Effector CD8-positive, alpha-beta T cell (primary cell): ENCODE data around the gene DAAM2.

Experiments
- DNase-seq: peaks from one replicate; lab custom pipeline; 2025; lab: John Stamatoyannopoulos, UW

DAAM2 gene

DNA sequence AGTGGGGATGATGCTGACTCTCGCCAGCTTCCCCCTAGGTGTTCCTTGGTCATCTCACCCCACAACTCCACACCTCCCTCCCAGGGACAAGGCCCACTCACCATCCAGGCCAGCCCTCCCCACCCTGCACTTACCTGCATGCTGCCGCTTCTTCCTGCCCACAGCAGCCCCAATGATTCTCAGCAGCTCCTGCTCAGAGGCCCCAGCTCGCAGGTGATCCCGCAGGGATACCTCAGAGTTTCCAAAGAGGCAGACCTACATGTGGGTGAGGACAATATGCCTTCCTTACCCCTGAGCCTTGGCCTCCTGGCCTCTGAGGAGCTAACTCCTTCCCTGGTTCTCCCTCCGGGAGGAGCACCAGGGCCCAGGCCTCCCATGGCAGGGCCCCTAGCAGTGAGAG is 117.5 kb downstream of the DAAM2 start:
- DNase-seq = no peak

DNA sequence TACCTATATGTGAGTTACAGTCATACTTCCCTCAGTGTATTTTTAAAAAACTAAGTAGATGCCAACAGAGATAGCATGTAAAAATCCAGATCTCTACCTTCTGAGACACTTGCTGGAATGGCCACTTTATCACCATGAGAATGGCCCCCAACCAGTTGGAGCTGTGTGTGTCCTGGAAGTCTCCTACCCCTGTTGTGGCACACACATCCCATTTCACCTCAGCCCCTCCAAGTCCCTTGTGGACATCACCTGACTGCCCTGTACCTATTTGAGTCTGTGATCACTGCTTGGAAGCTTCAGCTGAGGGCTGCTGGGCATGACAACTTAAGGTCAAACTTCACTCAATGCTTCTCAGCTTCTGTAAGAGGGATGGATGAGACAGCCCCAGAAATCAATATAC is 118.0 kb downstream of the DAAM2 start:
- DNase-seq = no peak

DNA sequence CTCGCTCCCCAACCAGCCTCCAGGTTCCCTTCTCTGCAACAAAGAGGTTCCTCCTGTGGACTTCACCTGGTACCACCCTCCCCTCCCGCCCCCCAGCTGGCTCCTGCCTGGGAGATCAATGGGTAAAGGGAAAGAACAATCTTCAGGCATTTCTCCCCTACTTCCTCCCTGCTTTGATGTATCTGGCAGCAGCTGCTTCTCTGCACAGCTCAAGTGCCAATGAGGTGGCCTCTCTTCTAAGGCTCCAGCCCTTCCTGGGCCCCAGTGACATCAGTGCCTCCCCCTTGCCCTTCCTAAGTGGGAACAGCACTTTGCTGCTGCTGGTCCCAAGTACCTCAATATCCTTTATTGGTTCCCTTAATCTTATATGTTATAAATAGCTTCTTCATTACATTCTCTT is 118.6 kb downstream of the DAAM2 start:
- DNase-seq = no peak

DNA sequence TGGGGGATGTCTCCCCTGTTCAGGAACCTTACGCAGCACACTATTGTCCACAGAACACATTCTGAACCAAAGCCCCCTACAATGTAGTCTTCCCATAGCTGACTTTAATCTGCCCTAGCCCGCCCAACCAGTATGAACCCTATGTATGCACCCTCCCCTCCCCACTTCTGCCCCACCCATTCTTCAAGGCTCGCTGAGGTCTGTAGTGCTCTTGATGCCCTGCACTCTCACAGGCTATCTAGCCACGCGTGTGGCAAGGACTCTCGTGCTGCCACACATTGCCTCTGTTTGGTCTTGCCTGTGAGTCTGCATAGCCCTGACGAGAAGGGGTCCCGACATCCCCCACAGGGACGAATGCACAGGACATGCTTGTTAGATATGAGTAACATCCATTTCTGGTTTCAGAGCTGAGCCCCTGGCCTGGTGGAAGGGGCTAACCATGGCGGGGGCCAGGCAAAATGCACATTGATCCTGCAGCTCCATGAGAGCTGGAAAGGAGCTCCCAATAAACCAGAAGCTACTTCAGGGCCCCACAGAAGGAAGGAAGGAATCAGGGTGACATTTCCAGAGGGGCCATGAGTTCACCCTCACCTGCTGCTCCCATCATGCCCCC is 119.4 kb downstream of the DAAM2 start:
- DNase-seq = no peak

DNA sequence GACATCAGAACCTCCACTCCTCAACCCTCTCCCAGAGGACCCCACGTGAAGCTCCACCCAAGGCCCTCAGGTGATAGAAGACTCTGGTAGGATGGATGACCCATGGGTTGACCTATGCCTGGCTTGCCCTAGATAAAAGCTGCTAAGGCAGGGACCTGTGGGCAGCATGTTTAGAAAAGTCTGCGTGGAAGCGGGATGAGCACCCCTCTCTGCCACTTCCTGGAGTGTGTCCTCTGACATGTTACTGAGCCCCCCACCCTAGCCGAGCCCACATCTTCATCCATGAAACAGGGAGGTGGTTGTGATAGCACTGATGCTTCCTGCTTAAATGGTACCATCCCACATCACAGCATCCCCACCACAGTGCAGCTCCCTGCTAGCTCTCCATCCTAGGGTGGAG is 120.3 kb downstream of the DAAM2 start:
- no peak for DNase-seq

DNA sequence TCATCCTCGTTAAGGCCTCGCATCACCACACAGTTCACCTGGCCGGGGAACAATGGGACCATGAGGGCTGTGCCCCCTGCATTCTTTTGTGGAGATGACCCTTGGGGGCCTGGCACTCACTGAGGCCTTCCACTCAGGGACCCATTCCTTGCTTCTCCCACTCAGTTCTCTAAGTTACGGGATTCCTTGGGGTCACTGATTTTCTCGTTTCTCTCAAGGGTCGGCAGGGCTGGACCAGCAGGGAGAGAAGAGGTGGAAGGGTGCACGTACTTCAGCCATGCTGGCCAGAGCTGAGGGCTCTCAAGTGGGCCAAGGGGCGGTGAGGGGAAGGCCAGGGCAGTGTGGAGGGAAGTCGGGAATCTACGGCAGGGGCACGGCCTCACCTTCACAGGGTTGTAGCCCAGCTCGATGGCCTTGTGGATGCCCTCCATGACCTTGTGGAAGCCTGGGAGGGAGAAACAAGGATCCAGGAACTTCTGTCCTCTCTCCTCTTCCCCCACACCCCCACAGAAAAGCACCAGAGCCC is 121.3 kb downstream of the DAAM2 start:
- no peak for DNase-seq

DNA sequence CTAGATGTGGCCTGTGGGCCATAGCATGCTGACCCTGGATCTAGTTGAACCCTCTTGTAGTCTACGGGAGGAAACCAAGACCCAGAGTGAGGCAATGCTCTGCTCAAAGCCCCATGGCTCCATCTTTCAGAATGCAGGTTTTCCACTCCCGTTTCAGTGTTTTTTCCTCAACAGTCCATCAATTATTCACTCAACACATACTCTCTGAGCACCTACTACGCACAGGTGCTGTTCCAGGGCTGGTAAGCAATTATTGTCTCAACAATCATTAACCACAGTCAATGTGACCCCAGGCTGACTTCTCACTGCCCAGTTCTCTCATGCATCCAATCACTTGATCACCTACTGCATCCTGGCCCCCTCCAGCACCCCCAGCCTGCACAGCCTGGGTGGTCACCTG is 122.1 kb downstream of the DAAM2 start:
- DNase-seq = no peak

DNA sequence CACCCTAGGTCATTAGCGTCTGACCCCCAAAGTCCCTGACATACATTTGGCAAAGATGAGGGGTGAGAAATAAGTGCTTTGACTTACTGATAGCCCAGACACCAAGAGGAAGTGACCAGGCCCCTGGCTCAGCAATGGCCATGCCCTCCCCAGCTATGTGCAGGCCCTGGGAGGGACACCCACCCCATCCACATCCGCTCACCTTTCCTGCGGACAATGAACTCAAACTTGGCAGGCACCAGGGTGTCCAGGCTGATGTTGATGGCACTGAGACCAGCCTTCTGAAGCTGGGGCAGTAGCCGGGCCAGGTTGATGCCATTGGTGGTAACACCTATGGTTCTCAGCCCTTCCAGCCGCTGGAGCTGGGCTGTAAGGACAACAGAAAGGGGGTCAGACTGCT is 123.7 kb downstream of the DAAM2 start:
- no peak for DNase-seq

DNA sequence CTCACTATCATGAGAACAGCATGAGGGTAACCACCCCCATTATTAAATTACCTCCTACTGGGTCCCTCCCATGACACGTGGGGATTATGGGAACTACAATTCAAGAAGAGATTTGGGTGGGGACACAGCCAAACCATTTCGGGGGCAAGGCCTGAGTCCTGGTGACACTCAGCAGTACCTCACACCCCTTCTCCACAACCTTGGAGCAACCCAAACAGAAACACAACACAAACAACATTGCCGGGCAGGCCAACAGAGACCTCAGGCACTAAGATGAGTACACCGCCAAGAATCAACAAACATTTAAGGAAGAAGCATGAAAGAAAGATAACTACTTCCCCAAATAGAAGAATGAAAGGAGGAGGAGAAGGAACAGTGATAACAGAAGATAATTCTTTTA is 125.2 kb downstream of the DAAM2 start:
- no peak for DNase-seq

DNA sequence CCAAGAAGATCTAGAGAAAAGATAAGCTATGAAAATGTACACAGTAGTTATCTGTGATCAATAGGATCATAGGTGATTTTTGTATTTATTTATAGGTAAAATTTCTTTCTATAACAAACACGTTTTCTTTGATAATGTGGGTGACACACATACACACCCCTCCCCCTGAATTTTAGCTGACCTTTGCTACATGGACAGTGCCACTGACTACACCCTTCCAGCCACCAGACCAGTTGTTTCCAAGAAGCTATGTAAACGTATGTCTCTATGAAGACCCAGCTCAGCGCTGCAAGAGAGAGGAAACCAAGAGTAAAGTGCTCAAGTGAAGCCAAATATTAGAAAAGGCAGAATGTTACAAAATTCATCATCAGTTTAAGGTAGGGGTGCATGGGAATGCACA is 125.8 kb downstream of the DAAM2 start:
- no peak for DNase-seq

DNA sequence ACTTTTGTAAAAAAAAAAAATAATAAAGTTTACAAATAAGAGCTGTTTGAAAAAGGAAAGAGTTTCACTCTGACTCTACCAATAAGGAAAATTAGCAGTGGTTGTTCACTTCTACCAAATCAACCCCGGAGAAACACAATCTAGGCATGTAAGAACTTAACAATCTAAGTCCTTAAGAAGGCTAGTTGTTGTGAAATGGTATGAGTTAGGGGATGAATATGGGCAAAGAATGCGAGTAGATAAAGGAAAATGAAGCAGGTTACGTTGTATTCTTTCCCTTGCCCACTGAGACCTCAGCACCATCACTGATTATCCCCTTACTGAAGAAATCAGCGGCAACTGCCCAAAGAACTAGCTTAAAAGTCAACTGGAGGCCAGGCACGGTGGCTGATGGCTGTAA is 126.7 kb downstream of the DAAM2 start:
- DNase-seq = no peak

DNA sequence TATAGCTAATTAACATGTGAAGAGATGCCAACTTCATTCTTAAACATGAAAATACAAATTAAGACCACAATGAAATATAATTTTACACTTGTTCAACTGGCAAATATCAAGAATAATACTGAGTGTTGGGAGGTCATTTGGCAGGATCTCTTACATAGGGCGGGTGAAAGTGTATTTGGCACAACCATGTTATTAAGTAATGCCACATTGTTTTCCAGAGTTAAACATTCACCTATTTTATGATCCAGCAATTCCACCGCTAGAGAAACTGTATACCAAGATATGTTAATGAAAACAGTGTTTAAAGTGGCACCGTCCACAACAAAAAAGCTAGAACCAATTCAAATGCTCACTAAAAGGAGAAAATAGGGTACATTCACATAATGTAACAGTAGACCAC is 128.0 kb downstream of the DAAM2 start:
- no peak for DNase-seq

DNA sequence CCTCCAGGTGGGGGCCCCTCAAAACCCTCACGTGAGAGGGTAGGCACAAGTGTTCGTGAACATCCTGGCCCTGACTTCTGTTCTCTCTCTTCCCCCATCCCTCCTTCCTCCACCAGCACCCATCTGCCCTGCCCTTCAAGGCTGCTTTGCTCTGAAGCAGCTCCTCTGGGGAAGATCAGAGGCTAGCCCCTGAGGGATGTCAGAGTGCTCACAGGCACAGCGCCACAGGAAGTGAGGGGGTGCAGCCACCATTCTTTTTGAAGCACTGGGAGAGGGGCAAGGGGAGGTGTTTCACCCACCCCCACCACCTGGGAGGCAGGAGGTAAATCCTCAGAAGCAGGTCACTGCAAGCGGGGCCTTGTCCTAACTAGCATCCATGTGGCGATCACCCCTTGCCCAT is 130.6 kb downstream of the DAAM2 start:
- no peak for DNase-seq

DNA sequence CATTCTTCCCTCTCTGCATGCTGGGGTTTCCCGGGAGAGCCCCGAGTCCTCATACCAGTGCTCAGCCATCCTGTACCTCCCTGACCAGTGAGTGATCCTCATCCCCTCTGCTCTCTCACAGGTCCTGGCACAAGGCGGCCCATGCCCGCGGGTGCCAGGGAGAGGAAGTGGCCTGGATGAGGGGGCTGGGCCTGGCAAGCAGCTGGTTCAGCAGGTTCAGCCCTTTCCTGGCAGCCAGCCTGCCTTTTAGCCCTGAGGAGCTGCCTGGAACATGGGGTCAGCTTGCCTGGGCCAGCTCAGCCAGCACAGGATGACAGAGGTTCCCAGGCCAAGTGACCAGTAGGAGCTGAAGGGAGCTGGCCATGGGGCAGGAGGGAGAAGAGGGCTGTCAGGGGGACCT is 131.2 kb downstream of the DAAM2 start:
- DNase-seq = no peak

DNA sequence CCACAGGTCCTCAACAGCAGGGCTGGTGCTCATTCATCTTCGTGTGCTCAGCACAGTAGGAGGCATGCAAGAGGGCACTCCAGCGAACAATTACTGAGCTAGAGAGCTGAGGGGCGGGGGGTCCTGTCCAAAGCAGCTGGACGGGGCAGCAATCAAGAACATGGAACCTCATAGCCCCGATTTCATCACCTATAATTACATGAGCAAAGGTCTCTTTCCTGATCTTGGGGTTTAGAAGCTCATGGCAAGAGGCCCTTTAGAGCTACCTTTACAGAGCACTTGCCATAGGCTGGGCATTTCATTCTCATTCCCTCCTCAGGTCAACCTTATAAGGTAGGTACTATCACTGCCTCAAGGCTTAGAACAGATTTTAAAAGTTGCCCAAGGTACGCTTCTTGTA is 131.7 kb downstream of the DAAM2 start:
- DNase-seq = no peak

DNA sequence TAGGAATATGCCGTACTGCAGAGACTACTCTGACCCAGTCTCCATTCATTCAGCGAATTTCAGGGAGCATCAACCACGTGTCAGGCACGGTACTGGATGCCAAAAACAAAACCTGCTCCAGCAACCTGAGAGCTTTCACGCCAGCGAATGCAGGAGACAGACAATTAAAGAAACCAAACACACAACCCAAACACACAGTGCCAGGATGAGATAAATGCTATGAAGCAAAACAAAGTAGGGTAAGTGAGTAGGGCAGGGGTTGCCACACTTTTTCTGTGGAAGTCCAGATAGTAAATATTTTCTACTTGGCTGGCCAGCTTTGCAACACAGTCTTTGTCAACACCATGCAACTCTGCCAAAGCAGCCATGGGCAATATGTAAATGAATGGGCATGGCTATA is 132.1 kb downstream of the DAAM2 start:
- no peak for DNase-seq

DNA sequence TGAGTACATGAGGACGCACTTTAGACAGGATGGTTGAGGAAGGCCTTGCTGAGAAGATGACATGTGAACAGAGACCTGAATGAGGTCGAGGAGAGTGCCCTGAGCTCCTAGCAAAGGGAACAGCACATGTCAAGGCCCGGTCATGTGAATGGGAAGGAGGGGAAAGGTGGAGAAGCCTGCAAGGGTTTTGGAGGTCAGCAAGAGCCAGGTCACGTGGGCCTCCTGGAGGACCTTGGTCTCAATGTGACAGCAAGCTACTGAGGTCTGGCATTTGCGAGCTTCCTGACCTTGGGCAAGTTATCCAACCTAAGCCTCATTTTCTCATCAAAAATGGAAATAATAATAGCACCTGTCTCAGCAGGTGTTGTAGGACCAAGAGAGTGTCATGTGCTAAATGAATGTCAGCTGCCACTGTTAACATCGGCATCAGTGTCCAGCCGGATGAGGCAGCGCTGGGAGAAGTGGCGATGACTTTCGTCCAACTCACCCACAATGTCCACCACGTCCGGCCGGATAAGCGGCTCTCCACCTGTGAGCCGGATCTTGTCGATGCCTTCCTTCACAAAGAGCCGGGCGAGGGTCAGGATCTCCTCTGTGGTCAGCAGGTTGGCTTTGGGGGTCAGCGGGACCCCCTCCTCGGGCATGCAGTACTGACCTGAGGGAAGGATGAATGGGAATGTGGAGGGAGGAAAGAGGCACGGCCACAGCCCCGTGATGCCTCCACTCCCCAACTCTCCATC is 133.2 kb downstream of the DAAM2 start:
- DNase-seq = no peak

DNA sequence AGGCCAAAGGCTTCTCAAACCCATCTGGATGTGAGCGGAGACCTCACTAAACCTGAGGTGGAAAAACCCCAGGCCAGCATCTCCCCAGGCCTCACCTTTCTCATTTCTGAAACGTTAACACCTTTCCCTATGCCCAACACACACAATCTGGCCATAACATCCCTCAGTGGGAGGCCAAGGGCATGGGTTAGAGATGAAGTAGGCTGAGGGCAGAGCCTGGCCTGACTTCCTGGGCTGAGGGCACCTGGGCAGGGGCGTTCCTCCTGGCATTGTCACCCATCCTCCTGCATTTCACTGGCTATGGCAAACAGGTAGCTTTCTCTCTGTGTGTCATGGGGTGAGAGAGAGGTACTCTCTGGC is 133.7 kb downstream of the DAAM2 start:
- no peak for DNase-seq

DNA sequence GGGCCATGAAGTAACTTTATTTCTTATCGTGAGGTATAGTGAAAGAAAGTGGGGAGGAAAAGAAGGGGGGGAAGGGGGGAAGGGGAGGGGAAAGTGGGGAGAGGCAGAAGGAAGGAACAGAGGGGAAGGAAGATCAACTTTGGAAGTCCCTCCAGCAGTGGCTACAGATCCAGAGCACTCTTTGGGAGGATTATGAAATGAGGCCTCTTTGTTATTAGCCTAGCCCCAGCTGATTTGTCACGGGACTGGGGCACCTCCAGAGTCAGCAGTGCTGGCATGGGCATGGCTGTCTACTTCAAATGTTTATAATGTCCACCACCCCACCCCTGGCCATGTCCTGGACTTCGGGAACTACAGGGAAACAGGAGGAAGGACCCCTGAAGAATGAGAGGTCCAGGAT is 134.5 kb downstream of the DAAM2 start:
- DNase-seq = no peak

DNA sequence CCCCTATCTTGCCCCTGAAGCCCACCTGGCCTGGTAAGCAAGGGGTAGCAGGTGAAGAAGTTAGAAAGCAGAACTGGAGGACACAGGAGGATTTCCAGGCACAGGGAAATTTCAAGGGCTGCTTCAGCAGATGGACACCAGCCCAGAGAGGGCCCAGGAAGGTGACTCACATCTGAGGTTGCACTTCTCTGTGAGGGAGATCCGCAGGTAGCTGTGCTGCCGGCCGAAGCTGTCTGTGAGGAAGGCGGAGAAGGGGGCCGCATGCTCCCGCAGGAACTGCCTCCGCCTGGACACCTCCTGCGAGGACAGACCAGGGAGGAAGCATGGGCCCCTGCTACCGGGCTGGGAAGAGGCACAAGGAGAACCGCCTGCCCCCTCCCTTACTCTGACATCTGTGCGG is 135.0 kb downstream of the DAAM2 start:
- no peak for DNase-seq

DNA sequence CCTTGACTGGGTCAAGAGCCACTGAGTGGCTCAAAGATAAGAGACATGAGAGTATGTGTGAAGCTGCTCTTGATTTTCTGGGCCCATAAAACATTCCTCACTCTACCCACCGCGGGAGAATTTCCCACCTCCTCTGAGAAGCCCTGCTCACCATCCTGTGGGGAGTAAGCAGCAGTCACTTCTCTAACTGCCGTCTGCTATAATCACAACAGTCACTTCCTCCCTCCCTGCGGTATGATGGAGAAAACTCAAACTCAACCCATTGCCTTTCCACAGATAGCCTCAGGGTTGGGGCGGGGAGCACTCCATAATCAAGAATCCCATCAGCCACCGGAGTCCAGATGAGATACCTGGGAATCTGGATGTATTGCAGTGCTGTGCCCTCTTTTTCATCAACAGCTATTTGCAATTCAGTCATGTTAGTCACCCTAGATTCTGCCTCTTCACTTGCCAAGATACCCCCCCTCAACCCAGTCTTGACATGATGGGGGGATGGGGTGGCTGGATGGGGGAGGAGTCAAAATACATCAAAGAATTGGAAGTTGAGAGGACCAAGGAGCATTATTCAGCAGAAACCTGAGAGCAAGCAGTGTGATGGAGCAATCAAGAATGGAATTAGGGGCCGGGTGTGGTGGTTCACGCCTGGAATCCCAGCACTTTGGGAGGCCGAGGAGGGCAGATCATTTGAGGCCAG is 137.0 kb downstream of the DAAM2 start:
- no peak for DNase-seq

DNA sequence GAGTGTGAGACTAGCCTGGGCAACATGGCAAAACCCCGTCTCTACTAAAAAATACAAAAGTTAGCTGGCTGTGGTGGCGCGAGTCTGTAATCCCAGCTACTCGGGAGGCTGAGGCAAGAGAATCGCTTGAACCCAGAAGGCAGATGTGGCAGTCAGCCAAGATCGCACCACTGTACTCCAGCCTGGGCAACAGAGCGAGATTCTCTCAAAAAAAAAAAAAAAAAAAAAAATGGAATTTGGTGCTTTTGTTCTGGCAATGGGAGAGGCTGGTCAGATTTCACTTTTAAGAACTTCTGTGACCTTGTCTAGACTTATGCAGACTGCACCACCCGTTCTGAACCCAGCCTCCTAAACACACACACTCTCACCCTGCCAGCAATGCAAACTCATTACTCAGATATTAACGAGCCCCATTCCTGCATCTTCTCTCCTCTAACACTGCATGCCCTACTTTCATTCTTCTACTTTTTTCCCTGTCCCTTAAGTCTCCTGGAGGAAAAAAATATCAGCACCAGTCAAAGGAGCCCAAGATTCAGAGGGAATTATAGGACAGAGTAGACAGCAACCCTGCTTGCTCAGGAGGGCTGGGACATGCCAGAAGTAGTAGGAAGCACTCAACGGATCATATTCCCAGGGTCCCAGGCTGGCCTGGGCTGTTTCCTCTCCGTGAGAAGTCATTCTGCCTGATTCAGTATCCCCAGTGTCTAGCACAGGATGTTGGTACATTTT is 137.7 kb downstream of the DAAM2 start:
- DNase-seq = no peak

DNA sequence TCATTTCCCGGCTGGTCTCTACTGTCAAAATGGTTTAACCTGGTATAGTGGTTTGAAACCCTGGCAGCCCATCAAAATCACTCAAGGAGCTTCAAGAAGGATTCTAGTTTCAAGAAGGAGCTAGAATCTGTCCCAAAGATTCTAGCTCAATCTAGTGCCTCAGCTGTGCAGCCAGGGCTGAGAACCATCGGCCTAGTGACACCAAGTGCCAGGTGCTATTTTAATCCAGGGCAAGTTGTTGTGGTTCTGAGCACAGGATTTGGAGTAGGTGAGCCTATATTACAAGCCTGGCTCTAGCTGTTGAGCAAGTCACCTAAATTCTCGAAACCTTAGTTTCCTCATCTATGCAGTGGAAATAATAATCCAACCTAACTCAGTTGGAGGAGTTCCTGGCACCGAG is 138.4 kb downstream of the DAAM2 start:
- DNase-seq = no peak
